Colonic mucosa (tissue), 4 donors: ENCODE measurements around the gene GAS7. TPM values are rescaled to one million over a fixed set of nuclear protein-coding genes. Genes with fewer than 3 reads are reported as not detected.

Experiments used
- DNase-seq: peaks from one replicate; pipeline ENCODE4 v3.0.0-alpha.2; 2020
- H3K27ac ChIP-seq: fragments of 200-600 bp; one replicate; pipeline ENCODE4 v1.8.0; 2021
- H3K27me3 ChIP-seq: fragments of 200-600 bp; one replicate; pipeline ENCODE4 v1.8.0; 2021
- H3K36me3 ChIP-seq: fragments of 200-600 bp; one replicate; pipeline ENCODE4 v1.8.0; 2021
- H3K4me1 ChIP-seq: fragments of 200-600 bp; one replicate; pipeline ENCODE4 v1.8.0; 2021; ENCODE audit warnings: mild to moderate bottlenecking
- H3K4me3 ChIP-seq: fragments of 200-600 bp; one replicate; pipeline ENCODE4 v1.8.0; 2021
- H3K9ac ChIP-seq, 2 donors: one replicate each; pipeline ENCODE4 v1.7.0; 2013; ENCODE audit warnings: control low read depth in 2 of 2, low read depth in 2 of 2, low read length in 2 of 2
- H3K9me3 ChIP-seq: fragments of 200-600 bp; one replicate; pipeline ENCODE4 v1.8.0; 2021
- intact Hi-C: fragments of 100-400 bp; cut with DNase I; formaldehyde crosslinking; loops from one replicate; pipeline ENCODE4 v1.14.1; 2022
- total RNA-seq, 2 donors: library from RNA; stranded (reverse); fragmentation: NEBNext Ultra II Directional in 1 of 2; extraction: Animal tissue kit (Norgen Biotek cat#: 25700) in 1 of 2; gene quantifications; one replicate each; pipeline ENCODE4 v1.2.1, GENCODE V29; 2021
- TF ChIP-seq, protein P1 (sequence below): fragments of 200-600 bp; IDR thresholded peaks from one replicate; pipeline ENCODE4 v1.8.0; 2022; ENCODE audit warnings: antibody characterized with exemption, mild to moderate bottlenecking
- donor health status: healthy.
- donor health status: DM: no; HTN: no; CAD: no.
- donor health status: DM: no; HTN: no; CAD: no.

Gene GAS7
- total RNA-seq, 2 donors from 2014 or later, result 4.7 to 17.0 TPM

DNA sequence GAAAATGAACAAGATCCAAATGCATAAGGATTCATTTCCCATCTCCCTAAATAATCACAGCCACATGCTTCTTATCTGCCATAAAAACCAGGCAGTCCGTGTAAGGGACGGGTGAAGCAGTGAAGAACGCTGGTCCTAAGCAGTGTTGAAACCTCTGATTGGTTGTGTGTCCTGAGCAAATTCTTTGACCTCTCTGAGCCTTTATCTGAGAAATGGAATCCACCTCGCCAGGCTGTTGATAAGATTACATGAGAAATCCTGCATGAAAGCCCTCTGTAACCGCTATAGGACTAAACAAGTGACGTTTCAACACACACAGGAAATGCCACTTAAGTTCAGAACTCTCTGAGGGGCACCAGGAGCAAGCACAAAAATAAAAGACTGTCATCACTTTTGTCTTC, 26.8 kb downstream of the GAS7 start:
- intact Hi-C loops, result no loop called here
- H3K27ac ChIP-seq, result no peak overlapping the region
- peak overlapping the region in 1 of 2 donors; percentile 10 for H3K9ac ChIP-seq
- H3K4me1 ChIP-seq, result no peaks in the 10 kb centered on the region
- TF ChIP-seq, protein P1, sequence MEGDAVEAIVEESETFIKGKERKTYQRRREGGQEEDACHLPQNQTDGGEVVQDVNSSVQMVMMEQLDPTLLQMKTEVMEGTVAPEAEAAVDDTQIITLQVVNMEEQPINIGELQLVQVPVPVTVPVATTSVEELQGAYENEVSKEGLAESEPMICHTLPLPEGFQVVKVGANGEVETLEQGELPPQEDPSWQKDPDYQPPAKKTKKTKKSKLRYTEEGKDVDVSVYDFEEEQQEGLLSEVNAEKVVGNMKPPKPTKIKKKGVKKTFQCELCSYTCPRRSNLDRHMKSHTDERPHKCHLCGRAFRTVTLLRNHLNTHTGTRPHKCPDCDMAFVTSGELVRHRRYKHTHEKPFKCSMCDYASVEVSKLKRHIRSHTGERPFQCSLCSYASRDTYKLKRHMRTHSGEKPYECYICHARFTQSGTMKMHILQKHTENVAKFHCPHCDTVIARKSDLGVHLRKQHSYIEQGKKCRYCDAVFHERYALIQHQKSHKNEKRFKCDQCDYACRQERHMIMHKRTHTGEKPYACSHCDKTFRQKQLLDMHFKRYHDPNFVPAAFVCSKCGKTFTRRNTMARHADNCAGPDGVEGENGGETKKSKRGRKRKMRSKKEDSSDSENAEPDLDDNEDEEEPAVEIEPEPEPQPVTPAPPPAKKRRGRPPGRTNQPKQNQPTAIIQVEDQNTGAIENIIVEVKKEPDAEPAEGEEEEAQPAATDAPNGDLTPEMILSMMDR, result no peak
- no peaks in the 10 kb centered on the region for H3K36me3 ChIP-seq
- no peaks in the 10 kb centered on the region for H3K27me3 ChIP-seq
- H3K4me3 ChIP-seq, result no peak overlapping the region
- no peaks in the 10 kb centered on the region for H3K9me3 ChIP-seq
- DNase-seq, result no peak

DNA sequence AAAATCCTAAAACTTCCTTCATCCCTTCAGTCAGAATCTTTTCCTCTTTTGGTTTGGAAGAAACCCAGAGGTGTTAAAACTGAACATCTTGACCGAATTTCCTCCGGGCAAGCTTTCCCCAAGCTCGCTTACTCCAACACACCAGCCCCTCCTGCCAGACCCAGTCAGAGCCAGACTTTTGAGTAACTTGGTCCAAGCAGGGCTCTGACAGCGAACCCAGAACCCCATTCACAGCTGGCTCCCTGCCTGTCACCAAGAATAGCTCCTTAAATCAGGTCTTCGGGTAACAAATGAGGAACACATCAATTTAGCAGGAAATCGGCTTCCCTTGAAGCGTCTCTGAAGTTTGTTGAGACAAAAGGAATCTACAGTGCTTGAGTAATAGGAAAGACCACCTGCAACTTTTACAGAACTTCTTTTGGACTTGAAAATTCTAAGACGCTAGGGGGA, 27.3 kb downstream of the GAS7 start:
- Histone ChIP-seq H3K9ac (no peak overlapping the region), H3K27ac (no peak overlapping the region), H3K4me1 (no peaks in the 10 kb centered on the region), H3K9me3 (no peaks in the 10 kb centered on the region), H3K4me3 (no peak overlapping the region), H3K36me3 (no peaks in the 10 kb centered on the region), H3K27me3 (no peaks in the 10 kb centered on the region)
- no peak for DNase-seq
- intact Hi-C loops, result no loop called here
- TF ChIP-seq, protein P1, result no peak

DNA sequence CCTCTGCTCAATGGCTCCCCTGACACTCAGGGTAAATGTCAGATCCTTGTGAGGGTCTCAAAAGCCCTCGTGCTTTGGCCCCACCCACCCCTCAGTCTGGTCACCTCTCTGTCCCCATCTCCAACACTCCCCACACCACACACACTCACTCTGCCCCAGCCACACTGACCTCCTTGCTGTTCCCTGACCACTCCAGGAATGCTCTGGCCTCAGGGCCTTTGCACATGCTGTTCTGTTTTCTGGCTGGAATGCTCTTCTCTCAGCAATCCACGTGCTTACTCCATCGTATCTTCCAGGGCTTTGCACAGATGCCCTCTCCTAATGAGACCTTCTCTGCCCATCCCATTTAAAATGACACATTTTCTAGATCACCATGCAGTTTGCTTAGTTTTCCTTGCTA, 28.2 kb downstream of the GAS7 start:
- Histone ChIP-seq H3K27me3 (no peaks in the 10 kb centered on the region), H3K36me3 (no peaks in the 10 kb centered on the region), H3K4me3 (no peak overlapping the region), H3K9ac (no peak overlapping the region), H3K9me3 (no peaks in the 10 kb centered on the region), H3K4me1 (no peaks in the 10 kb centered on the region), H3K27ac (no peak overlapping the region)
- TF ChIP-seq, protein P1, result no peak
- DNase-seq, result no peak
- intact Hi-C loops, result no loop called here

DNA sequence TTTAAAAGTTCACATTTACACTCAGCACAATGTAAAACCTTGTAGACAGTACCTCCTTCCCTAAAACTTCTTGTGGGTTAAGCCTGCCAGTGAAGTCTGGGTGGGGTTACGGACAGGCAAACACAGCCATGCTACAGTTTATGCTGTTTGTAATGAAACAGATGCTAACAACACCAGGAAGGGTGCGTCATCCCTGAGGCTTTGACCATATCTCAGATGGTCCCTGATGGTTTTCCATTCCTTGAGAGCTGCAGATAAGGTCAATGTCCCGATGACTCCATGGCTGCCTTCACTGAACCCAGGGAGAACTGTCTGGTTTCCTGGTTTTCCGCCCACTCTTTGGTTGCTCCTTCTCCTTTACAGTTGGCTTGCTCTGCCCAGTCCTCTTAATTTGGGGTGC, 29.1 kb downstream of the GAS7 start:
- Histone ChIP-seq H3K4me3 (no peak overlapping the region), H3K27ac (no peak overlapping the region), H3K9ac (no peak overlapping the region), H3K4me1 (no peaks in the 10 kb centered on the region), H3K9me3 (no peaks in the 10 kb centered on the region), H3K27me3 (no peaks in the 10 kb centered on the region), H3K36me3 (no peaks in the 10 kb centered on the region)
- intact Hi-C loops, result no loop called here
- TF ChIP-seq, protein P1, result no peak
- DNase-seq, result no peak

DNA sequence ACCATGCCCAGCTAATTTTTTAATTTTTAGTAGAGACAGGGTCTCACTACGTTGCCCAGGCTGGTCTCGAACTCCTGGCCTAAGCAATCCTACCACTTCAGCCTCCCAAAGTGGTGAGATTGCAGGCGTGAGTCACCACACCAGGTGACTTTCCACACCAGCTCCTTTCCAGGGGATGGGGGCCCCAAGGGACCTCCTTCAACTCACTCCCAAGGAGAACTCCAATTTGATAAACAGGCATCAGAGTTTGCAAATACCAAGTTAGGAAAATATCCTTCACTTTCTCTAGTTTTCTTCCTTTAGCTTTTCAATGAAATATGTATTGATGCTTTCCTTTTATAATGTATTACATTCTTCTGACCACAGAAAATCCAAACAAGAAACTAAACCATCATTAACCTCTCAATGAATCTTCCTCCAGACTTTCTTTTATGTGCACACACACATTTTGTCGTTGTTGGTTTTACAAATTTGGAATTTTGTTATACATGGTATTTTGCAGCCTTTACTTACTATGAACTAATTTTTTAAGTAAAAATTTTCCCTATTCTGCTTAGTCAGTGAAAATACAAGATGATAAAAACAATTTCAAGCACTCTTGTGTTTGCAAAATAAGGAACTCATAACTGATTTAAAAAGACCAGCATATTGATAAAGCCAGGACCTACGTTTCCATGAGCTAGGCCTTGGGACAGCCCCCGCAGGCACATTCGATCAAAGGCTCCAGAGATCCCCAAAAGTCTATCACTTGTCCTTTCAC, 32.0 kb downstream of the GAS7 start:
- no peaks in the 10 kb centered on the region for H3K36me3 ChIP-seq
- H3K4me1 ChIP-seq, result no peaks in the 10 kb centered on the region
- intact Hi-C loops, result no loop called here
- H3K9ac ChIP-seq, result no peak overlapping the region
- H3K27ac ChIP-seq, result no peak overlapping the region
- TF ChIP-seq, protein P1, result no peak
- no peak for DNase-seq
- no peak overlapping the region for H3K4me3 ChIP-seq
- H3K9me3 ChIP-seq, result no peaks in the 10 kb centered on the region
- H3K27me3 ChIP-seq, result no peaks in the 10 kb centered on the region
